Stimulated activated CD8-positive, alpha-beta memory T cell treated with anti-CD3 and anti-CD28 coated beads, Interleukin-4, amount 100 ng/mL, for 1 hour (primary cell): ENCODE data around the gene FAM234A.

ENCODE experiments used
- DNase-seq, 2 donors: peaks; one replicate each; pipeline ENCODE4 v3.0.0-alpha.2; 2020; ENCODE audit warnings: low read depth in 2 of 2, low spot score in 1 of 2

FAM234A gene

GRCh38 chr16:280005-280460, 45.4 kb downstream of the FAM234A start:
- no peak for DNase-seq

- no peak for DNase-seq
Observed at GRCh38 chr16:280552-280951, 45.9 kb downstream of the FAM234A start, which contains the start of gene ARHGDIG. Gene ARHGDIG (plus strand): TSS chr16:280591. CDS start chr16:280681, 90 bp downstream.

- no peak for DNase-seq
Observed at GRCh38 chr16:280991-281659, 46.5 kb downstream of the FAM234A start.

GRCh38 chr16:281660-282255, 47.1 kb downstream of the FAM234A start:
- no peak for DNase-seq

GRCh38 chr16:282491-282890, 47.9 kb downstream of the FAM234A start:
- DNase-seq: no peak

- DNase-seq: no peak
Observed at GRCh38 chr16:283033-283805, 48.6 kb downstream of the FAM234A start, which contains the start of gene PDIA2. Gene PDIA2 (plus strand): TSS chr16:283164. CDS start chr16:283170, 6 bp downstream.

GRCh38 chr16:284204-285120, 49.8 kb downstream of the FAM234A start:
- no peak for DNase-seq

- no peak for DNase-seq
Observed at GRCh38 chr16:285146-286055, 50.8 kb downstream of the FAM234A start.

GRCh38 chr16:286491-287297, 52.1 kb downstream of the FAM234A start:
- no peak for DNase-seq

GRCh38 chr16:287298-287811, 52.7 kb downstream of the FAM234A start:
- DNase-seq: no peak

GRCh38 chr16:287981-288920, 53.6 kb downstream of the FAM234A start:
- DNase-seq: no peak

GRCh38 chr16:289395-289997, 54.9 kb downstream of the FAM234A start:
- DNase-seq: no peak

GRCh38 chr16:290015-290680, 55.5 kb downstream of the FAM234A start:
- no peak for DNase-seq

GRCh38 chr16:290681-291405, 56.2 kb downstream of the FAM234A start:
- no peak for DNase-seq

- DNase-seq: no peak
Observed at GRCh38 chr16:291539-291938, 56.9 kb downstream of the FAM234A start.
